Loucy (cell line): ENCODE data around the gene SAMD8.
"Not testable (repeated sequence)": the region's sequence is repeated elsewhere in the genome, so short reads cannot be mapped to it uniquely, and the experiment has no call there.

Experiments used
- H2AFZ ChIP-seq: fragments of 200-600 bp; sonication (generic); 2 replicates; pipeline ENCODE4 v1.6.0; 2016; ENCODE audit warnings: antibody characterized with exemption, mild to moderate bottlenecking, low read length, moderate library complexity
- H3F3A ChIP-seq: fragments of 200-600 bp; 2 replicates; pipeline ENCODE4 v1.6.0; 2016; ENCODE audit warnings: antibody characterized with exemption, low read depth, mild to moderate bottlenecking
- H3K27me3 ChIP-seq: fragments of 200-600 bp; sonication (generic); 2 replicates; pipeline ENCODE4 v1.6.1; 2014; ENCODE audit warnings: low read length, mild to moderate bottlenecking; ENCODE audit not compliant: insufficient read depth, poor library complexity, severe bottlenecking
- H3K36me3 ChIP-seq: fragments of 200-600 bp; sonication (generic); 2 replicates; pipeline ENCODE4 v1.6.1; 2016; ENCODE audit warnings: low read length; ENCODE audit not compliant: insufficient read depth
- H3K4me1 ChIP-seq: fragments of 200-600 bp; sonication (generic); 2 replicates; pipeline ENCODE4 v1.5.1; 2014; ENCODE audit warnings: low read length, mild to moderate bottlenecking; ENCODE audit not compliant: insufficient read depth, poor library complexity, severe bottlenecking
- H3K4me2 ChIP-seq: fragments of 200-600 bp; sonication (generic); 2 replicates; pipeline ENCODE4 v1.6.0; 2014; ENCODE audit warnings: antibody characterized with exemption, low read length, low read depth, mild to moderate bottlenecking; ENCODE audit not compliant: poor library complexity, severe bottlenecking
- H3K4me3 ChIP-seq: fragments of 200-600 bp; sonication (generic); 2 replicates; pipeline ENCODE4 v1.5.1; 2014; ENCODE audit warnings: low read length, mild to moderate bottlenecking, mixed read lengths; ENCODE audit not compliant: poor library complexity, severe bottlenecking
- H3K79me2 ChIP-seq: fragments of 200-600 bp; sonication (generic); 2 replicates; pipeline ENCODE4 v1.6.1; 2014; ENCODE audit warnings: low read length; ENCODE audit not compliant: insufficient read depth
- H3K9ac ChIP-seq: fragments of 200-600 bp; sonication (generic); 2 replicates; pipeline ENCODE4 v1.6.0; 2014; ENCODE audit warnings: mild to moderate bottlenecking, low read depth, low read length, moderate library complexity; ENCODE audit not compliant: poor library complexity, severe bottlenecking
- H3K9me2 ChIP-seq: fragments of 200-600 bp; sonication (generic); replicated peaks from 2 replicates; pipeline ENCODE4 v1.6.1; 2016; ENCODE audit warnings: low read depth, low read length, mixed read lengths
- H3K9me3 ChIP-seq: fragments of 200-600 bp; sonication (generic); 2 replicates; pipeline ENCODE4 v1.6.1; 2014; ENCODE audit warnings: mild to moderate bottlenecking, antibody characterized with exemption, low read length, low read depth; ENCODE audit not compliant: insufficient read depth
- H4K20me1 ChIP-seq: fragments of 200-600 bp; sonication (generic); 2 replicates; pipeline ENCODE4 v1.6.0; 2014; ENCODE audit warnings: antibody characterized with exemption, low read length, mild to moderate bottlenecking; ENCODE audit not compliant: insufficient read depth, poor library complexity, severe bottlenecking
- CTCF ChIP-seq: fragments of 200-600 bp; sonication (generic); conservative IDR thresholded peaks from 2 replicates; pipeline ENCODE4 v1.5.1; 2014; ENCODE audit warnings: mild to moderate bottlenecking, antibody characterized with exemption, low read length
- EZH2phosphoT487 ChIP-seq: fragments of 200-600 bp; IDR thresholded peaks from 2 replicates; pipeline ENCODE4 v1.6.1; 2018; ENCODE audit warnings: antibody characterized with exemption, mild to moderate bottlenecking, moderate library complexity, borderline replicate concordance

The SAMD8 gene

DNA sequence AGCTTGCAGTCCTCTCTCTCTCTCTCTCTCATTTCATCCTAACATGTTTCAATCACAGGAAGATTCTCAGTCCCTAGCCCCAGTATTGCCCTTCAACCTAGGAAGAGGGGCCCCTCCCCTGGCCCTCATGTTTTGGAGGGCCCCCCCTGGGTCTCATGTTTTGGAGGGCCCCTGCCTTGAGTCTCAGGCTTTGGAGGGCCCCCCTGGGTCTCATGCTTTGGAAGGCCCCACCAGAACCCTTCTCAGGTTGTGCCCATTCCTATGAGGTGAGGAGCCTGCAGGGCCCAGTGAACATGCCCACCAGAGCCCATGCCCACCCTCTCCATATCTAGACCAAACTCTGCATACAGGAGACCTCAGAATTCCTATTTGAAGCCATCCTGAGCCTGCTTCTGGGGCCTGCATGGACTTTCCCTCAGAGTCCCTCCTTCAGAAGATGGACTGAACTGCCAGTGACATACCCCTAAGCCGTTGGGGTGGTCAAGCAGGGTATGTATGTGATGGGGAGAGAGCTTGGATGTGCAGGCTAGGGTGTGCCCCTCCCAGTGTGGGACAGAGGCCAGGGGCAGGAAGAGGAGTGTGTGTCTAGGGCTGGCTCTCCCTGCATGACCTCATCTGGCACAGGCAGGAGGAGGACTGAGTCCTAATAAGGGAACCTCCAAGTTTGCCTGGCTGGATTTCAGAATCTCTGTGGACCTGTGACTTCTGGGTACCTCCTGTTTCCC lies 91.0 kb downstream of the SAMD8 start:
- no peaks in the 10 kb centered on the region for H4K20me1 ChIP-seq
- no peak overlapping the region for H2AFZ ChIP-seq
- no peaks in the 10 kb centered on the region for H3K9me3 ChIP-seq
- TF ChIP-seq CTCF (no peak), EZH2phosphoT487 (no peak)
- H3K4me3 ChIP-seq: no peak overlapping the region
- no peaks in the 10 kb centered on the region for H3K27me3 ChIP-seq
- H3K36me3 ChIP-seq: no peaks in the 10 kb centered on the region
- H3K4me1 ChIP-seq: no peaks in the 10 kb centered on the region
- no peak overlapping the region for H3K4me2 ChIP-seq
- H3K9me2 ChIP-seq: no peaks in the 10 kb centered on the region
- no peaks in the 10 kb centered on the region for H3F3A ChIP-seq
- H3K79me2 ChIP-seq: no peaks in the 10 kb centered on the region
- H3K9ac ChIP-seq: no peak overlapping the region

GRCh38 chr10:75203046-75203620 lies 91.7 kb downstream of the SAMD8 start:
- not testable (repeated sequence) for H3K4me3 ChIP-seq, H3K9me3 ChIP-seq, H4K20me1 ChIP-seq, H3K9ac ChIP-seq, H3K79me2 ChIP-seq, H3K27me3 ChIP-seq, H3F3A ChIP-seq, H3K36me3 ChIP-seq, H2AFZ ChIP-seq, H3K4me2 ChIP-seq, H3K9me2 ChIP-seq, H3K4me1 ChIP-seq

- H3K9me3 ChIP-seq: no peaks in the 10 kb centered on the region
- no peak overlapping the region for H3K4me3 ChIP-seq
- no peaks in the 10 kb centered on the region for H3K9me2 ChIP-seq
- no peak overlapping the region for H3K9ac ChIP-seq
- no peaks in the 10 kb centered on the region for H3F3A ChIP-seq
- H3K4me2 ChIP-seq: no peak overlapping the region
- no peaks in the 10 kb centered on the region for H4K20me1 ChIP-seq
- no peak overlapping the region for H2AFZ ChIP-seq
- H3K27me3 ChIP-seq: no peaks in the 10 kb centered on the region
- H3K4me1 ChIP-seq: no peaks in the 10 kb centered on the region
- H3K36me3 ChIP-seq: no peaks in the 10 kb centered on the region
- no peaks in the 10 kb centered on the region for H3K79me2 ChIP-seq
- no peak for TF ChIP-seq EZH2phosphoT487
- no peak for TF ChIP-seq CTCF
These were observed 92.3 kb downstream of the SAMD8 start for GRCh38 chr10:75203724-75204123.

DNA sequence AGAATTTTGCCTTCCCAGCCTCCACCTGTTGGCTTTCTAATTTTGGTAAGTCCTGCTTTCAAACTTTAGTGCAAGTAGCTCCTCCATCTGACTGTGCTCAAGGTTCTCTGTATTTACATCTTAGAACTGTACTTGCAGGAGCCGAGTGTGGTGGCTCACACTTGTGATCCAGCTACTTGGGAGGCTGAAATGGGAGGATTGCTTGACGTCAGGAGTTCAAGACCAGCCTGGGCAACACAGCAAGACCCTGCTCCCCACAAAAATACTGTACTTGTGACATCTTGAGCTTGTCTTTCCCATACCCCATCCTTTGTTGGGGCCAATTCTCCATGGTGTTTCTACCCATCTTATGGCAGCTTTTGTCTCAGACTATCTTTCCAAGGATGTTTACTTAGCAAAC lies 94.5 kb downstream of the SAMD8 start:
- Histone ChIP-seq H4K20me1 (peaks cover under 1% of the 10 kb centered on the region), H3K4me1 (peaks cover 5% of the 10 kb centered on the region), H3K9me2 (no peaks in the 10 kb centered on the region), H3K79me2 (peaks cover 3% of the 10 kb centered on the region), H3K4me3 (no peak overlapping the region), H3K9me3 (no peaks in the 10 kb centered on the region), H3K4me2 (no peak overlapping the region), H3K9ac (no peak overlapping the region), H3K27me3 (peaks cover 1% of the 10 kb centered on the region), H2AFZ (no peak overlapping the region), H3F3A (peaks cover 3% of the 10 kb centered on the region; the same call in 1 of the 2 replicates), H3K36me3 (no peaks in the 10 kb centered on the region)
- TF ChIP-seq EZH2phosphoT487: no peak
- no peak for TF ChIP-seq CTCF

- H3K4me1 ChIP-seq, H3K4me3 ChIP-seq, H2AFZ ChIP-seq: not testable (repeated sequence)
These were observed 95.2 kb downstream of the SAMD8 start for GRCh38 chr10:75206638-75207037.

More at GRCh38 chr10:75206638-75207037, 95.2 kb downstream of the SAMD8 start:
- not testable (repeated sequence) for H3K27me3 ChIP-seq, H3K4me2 ChIP-seq, H3K9me2 ChIP-seq, H3K9ac ChIP-seq, H3F3A ChIP-seq, H3K36me3 ChIP-seq, H3K9me3 ChIP-seq, H4K20me1 ChIP-seq
- H3K79me2 ChIP-seq: peaks cover 11% of the 10 kb centered on the region
